T-helper 17 cell (primary cell): ENCODE data around the gene PTPRD. TPM values are rescaled to one million over a fixed set of nuclear protein-coding genes. Genes with fewer than 3 reads are reported as not detected.

Experiments used
- ATAC-seq: fragments of 150-1000 bp; cut with Tn5 transposase; 2 replicates; pipeline ENCODE4 v1.10.0; 2021; ENCODE audit warnings: mild to moderate bottlenecking, moderate library complexity
- DNase-seq, 3 donors: peaks; one replicate each; pipeline versions ENCODE4 v3.0.0 to v3.0.0-alpha.2; 2020 to 2021
- H3K9me3 ChIP-seq: one replicate; pipeline ENCODE4 v1.7.0; 2013; ENCODE audit warnings: low read length, mild to moderate bottlenecking; ENCODE audit not compliant: control insufficient read depth, poor library complexity, severe bottlenecking
- H3K27ac Mint-ChIP-seq: one replicate; pipeline ENCODE4 v1.8.0; 2022; ENCODE audit warnings: mild to moderate bottlenecking, moderate library complexity, mixed read lengths
- H3K27me3 Mint-ChIP-seq: one replicate; pipeline ENCODE4 v1.8.0; 2022; ENCODE audit warnings: mixed read lengths
- H3K36me3 Mint-ChIP-seq: one replicate; pipeline ENCODE4 v1.8.0; 2022; ENCODE audit warnings: low read depth, mixed read lengths
- H3K4me1 Mint-ChIP-seq: one replicate; pipeline ENCODE4 v1.8.0; 2022; ENCODE audit warnings: mild to moderate bottlenecking, mixed read lengths
- H3K4me3 Mint-ChIP-seq: one replicate; pipeline ENCODE4 v1.8.0; 2022; ENCODE audit warnings: mild to moderate bottlenecking, moderate library complexity, mixed read lengths
- total RNA-seq, 4 donors: library from RNA in 2 of 4; stranded (reverse) in 2 of 4; gene quantifications; one replicate each; pipeline ENCODE4 v1.2.3 and lab custom pipeline; 2022 to 2026

PTPRD gene
- total RNA-seq, 2 donors from 2014 or later: not detected

DNA sequence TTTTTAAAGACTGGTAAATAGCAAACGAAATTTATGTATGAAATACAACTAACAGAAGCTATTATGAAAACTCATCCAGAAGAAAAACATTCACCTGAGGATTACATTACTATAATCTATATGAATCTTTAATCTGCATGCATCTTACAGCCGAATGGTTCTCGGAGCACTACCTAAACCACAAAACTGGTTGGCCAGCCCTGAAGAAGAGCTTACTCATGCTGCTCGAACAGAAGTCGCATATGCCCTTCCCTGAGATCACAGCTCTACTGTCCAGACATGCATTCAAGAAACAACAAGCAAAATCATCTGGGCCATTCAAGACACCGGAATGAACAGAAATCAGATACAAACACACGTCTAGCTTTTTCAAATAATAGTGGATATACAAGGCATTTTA lies 1882.2 kb downstream of the PTPRD start:
- H3K4me3 Mint-ChIP-seq: no peak overlapping the region
- H3K36me3 Mint-ChIP-seq: no peaks in the 10 kb centered on the region
- H3K27ac Mint-ChIP-seq: no peak overlapping the region
- DNase-seq (no peak), ATAC-seq (no peak)
- H3K9me3 ChIP-seq: no peaks in the 10 kb centered on the region
- H3K27me3 Mint-ChIP-seq: peaks cover 33% of the 10 kb centered on the region
- no peaks in the 10 kb centered on the region for H3K4me1 Mint-ChIP-seq

DNA sequence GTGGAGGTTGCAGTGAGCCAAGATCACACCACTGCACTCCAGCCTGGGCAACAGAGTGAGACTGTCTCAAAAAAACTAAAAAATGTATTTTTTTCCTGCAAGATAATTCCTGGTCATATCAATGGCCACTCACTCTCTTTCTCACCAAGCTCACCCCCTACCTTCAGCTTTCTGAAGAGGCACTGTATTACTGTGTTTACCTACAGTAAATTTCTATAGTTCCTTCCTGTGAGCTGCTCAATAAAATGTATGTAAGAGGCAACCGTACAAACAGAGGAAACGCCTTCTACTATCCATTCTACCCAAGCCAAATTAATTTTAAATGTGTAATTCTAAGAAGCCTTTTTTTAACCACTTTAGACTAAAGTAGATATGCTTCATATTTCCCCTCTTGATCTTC lies 1883.9 kb downstream of the PTPRD start:
- Mint-ChIP-seq H3K36me3 (no peaks in the 10 kb centered on the region), H3K27me3 (peaks cover 38% of the 10 kb centered on the region), H3K4me1 (no peaks in the 10 kb centered on the region), H3K27ac (no peak overlapping the region), H3K4me3 (no peak overlapping the region)
- ATAC-seq (no peak), DNase-seq (no peak)
- H3K9me3 ChIP-seq: no peaks in the 10 kb centered on the region

DNA sequence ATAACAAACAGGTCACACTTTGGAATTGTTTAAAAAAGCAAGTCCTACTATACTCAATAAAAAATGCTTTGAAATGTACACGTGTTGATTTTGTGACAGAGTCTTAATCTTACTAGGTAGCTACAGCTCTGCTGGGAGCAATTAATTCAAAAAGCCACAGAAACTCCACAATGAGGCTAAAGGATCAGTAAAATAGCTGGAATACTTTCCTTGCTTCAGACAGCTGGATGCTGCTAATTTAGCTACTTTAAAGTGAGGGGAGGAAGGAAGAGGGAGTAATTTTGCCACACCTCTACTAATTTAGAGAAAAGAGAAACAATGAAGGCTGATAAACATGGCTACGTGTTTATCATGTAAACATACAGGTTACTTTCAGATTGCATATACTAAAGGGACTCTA lies 1885.6 kb downstream of the PTPRD start:
- no peak for ATAC-seq
- H3K9me3 ChIP-seq: no peaks in the 10 kb centered on the region
- Mint-ChIP-seq H3K27me3 (peaks cover 23% of the 10 kb centered on the region), H3K4me3 (no peak overlapping the region), H3K27ac (no peak overlapping the region), H3K36me3 (no peaks in the 10 kb centered on the region), H3K4me1 (no peaks in the 10 kb centered on the region)
- no peak for DNase-seq

DNA sequence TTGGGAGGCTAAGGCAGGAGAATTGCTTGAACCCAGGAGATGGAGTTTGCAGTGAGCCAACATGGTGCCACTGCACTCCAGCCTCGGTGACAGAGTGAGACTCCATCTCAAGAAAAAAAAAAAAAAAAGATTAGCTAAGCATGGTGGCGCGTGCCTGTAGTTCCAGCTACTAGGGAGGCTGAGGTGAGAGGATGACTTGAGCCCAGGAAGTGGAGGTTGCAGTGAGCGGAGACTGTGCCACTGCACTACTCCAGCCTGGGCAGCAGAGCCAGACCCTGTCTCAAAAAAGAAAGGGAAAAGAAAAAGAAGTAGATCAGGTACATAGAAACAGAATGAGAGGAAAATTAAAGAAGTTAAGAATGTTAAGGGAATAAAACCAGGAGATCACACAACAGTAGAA lies 1886.1 kb downstream of the PTPRD start:
- H3K4me1 Mint-ChIP-seq: no peaks in the 10 kb centered on the region
- no peak overlapping the region for H3K27ac Mint-ChIP-seq
- H3K4me3 Mint-ChIP-seq: no peak overlapping the region
- DNase-seq (no peak), ATAC-seq (no peak)
- H3K9me3 ChIP-seq: no peaks in the 10 kb centered on the region
- peaks cover 23% of the 10 kb centered on the region for H3K27me3 Mint-ChIP-seq
- H3K36me3 Mint-ChIP-seq: no peaks in the 10 kb centered on the region

DNA sequence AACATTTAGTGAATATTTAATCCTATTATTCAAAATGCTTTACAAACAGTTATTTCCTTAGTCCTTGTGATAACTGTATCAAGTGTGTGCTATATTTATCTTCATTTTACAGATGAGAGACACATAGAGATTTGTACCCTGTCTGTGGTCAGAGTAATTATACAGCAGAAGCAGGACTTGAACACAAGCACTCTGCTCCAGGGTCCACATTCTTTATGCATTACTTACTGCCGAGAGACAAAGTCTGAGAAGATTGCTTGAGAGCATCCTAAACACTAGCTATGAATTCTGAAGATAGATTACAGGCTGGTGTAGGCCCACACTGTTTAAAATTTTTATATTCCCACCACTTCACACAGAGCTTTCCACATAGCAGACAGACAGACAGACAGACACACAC lies 1887.2 kb downstream of the PTPRD start:
- no peak for ATAC-seq
- no peak overlapping the region for H3K4me3 Mint-ChIP-seq
- no peak for DNase-seq

DNA sequence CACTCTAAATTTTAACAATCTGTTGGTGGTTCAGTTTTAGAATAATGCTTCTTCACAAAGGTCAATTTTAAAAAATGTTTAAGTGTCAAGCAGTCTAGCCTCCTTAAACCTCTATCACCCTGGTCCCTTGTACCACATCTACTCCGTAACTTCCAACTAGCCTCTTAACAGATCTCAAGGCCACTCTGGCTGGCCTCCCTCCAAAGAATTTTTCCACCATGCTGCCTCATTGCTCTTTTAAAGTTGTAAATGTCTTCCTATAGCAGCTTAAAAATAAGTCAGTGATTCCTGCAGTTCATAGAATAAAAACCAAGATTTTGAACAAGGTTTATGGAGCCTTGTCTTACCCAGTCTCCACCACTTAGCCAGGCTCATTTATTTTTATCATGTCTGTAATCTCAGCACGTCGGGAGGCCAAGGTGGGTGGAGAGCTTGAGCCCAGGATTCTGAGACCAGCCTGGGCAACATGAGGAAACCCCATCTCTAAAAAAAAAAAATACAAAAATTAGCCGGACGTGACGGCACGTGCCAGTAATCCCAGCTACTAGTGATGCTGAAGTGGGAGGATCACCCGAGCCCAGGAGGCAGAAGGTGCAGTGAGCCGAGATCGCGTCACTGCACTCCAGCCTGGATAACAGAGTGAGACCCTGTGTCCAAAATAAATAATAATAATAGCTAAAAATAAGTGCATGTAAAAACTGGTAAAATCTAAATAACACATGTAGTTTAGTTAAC lies 1888.4 kb downstream of the PTPRD start:
- H3K9me3 ChIP-seq: no peaks in the 10 kb centered on the region
- Mint-ChIP-seq H3K27ac (no peak overlapping the region), H3K4me1 (peaks cover 4% of the 10 kb centered on the region), H3K27me3 (peaks cover 10% of the 10 kb centered on the region), H3K36me3 (no peaks in the 10 kb centered on the region), H3K4me3 (no peak overlapping the region)
- ATAC-seq (no peak), DNase-seq (no peak)

More for the DNA sequence above, 1887.2 kb downstream of the PTPRD start:
- Mint-ChIP-seq H3K27ac (no peak overlapping the region), H3K27me3 (peaks cover 18% of the 10 kb centered on the region), H3K4me1 (no peaks in the 10 kb centered on the region), H3K36me3 (no peaks in the 10 kb centered on the region)
- no peaks in the 10 kb centered on the region for H3K9me3 ChIP-seq

DNA sequence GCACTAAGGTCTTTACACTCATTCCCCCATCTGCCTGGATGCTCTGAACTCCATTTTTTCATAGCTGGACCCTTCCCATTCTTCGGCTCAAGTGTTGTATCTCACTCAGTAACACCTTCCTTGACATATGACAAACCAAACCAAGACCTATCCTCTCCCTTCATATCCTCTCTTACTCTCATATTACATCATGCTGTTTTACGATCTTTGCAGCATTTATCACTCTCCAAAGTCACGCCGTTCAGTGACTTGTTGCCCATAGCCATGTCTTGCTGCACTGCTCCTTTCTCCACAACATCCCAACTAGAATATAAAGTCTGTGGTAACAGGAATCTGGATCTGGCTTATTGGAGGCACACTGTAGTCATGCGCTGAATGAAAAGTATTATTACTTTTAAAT lies 1889.6 kb downstream of the PTPRD start:
- Mint-ChIP-seq H3K4me1 (peaks cover 15% of the 10 kb centered on the region), H3K27ac (no peak overlapping the region), H3K27me3 (peaks cover 5% of the 10 kb centered on the region), H3K4me3 (no peak overlapping the region), H3K36me3 (no peaks in the 10 kb centered on the region)
- ATAC-seq: no peak
- no peaks in the 10 kb centered on the region for H3K9me3 ChIP-seq
- no peak for DNase-seq

DNA sequence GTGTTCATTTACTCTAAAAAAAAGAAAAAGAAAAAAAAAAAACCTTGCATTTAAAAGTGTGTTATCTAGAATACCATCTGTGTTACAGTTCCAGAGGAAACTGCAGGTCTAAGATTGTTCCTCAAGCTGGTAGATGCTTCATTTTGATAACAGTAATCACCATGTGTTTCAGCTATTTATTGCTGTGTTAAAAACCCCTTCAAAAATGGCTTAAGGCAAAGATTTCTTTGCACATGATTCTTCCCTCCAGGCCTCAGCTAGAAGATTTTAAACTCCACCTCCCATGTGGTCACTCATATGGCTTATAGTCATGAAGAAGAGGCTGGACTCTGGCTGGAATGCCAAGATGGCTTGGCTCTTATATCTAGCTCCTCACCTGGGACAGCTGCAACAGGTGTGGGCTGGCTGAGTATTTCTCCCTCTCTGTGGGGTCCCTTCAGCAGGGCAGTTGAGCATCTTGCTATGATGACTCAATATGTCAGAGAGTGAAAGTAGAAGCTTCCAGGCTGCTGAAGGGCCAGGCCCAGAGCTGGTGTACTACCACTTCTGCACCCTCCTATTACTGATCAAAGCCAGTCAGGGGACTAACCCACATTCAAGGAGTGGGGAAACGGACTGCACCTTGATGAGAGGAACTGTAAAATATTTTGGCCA lies 1892.8 kb downstream of the PTPRD start:
- no peak overlapping the region for H3K4me3 Mint-ChIP-seq
- H3K27ac Mint-ChIP-seq: peak overlapping the region; percentile 37
- ATAC-seq: no peak
- H3K9me3 ChIP-seq: no peaks in the 10 kb centered on the region
- H3K4me1 Mint-ChIP-seq: peaks cover 15% of the 10 kb centered on the region
- H3K27me3 Mint-ChIP-seq: peaks cover 5% of the 10 kb centered on the region
- no peak for DNase-seq
- no peaks in the 10 kb centered on the region for H3K36me3 Mint-ChIP-seq

DNA sequence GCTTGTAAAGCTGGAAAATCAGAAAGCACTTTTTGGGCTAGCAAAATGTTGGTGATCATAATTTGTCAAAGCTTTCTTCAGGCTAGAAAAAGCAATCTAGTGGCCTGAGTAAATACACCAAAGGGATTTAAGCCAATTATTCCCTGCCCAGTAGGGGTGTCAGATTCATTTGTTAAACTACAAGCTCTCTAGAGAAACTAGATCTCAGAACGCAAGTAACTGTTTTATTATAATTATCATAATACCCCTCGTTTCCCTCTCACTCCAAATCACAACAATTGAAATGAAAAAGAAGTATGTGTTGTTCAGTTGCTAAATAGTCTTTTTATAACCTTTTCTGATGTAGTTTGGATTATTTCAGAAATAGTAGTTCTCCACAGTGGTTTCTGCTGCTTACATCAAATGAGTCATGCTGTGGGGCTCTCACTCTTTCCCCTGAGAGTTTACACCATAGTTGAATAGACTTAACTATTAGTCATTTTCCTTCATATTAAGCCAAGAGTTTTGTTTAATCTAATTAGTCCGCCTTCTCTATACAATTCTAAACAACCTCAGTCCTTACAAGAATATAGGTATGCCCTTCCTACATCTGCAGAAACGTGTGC lies 1894.6 kb downstream of the PTPRD start:
- DNase-seq (no peak), ATAC-seq (no peak)
- no peaks in the 10 kb centered on the region for H3K36me3 Mint-ChIP-seq
- H3K9me3 ChIP-seq: no peaks in the 10 kb centered on the region
- no peak overlapping the region for H3K4me3 Mint-ChIP-seq
- no peaks in the 10 kb centered on the region for H3K27me3 Mint-ChIP-seq
- peak overlapping the region; percentile 35 for H3K27ac Mint-ChIP-seq
- H3K4me1 Mint-ChIP-seq: peaks cover 15% of the 10 kb centered on the region

DNA sequence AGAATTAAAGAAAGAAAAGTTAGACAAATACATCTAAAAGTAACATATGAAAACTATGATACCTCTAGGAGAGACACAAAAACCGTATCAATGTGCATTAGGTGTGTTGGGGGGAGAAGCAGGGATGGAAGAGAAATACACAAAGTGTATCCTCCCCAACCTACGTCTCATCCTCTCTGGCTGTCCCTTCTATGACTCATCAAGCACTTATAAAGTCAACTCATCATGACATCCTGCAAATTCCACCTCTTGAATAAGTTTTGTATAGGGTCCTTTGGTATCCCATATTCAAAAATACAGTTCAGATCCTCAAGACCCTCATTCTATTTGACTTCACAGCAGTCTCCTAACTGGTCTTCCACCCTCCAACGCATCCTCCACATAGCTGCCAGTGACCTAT lies 1895.7 kb downstream of the PTPRD start:
- no peaks in the 10 kb centered on the region for H3K9me3 ChIP-seq
- H3K4me3 Mint-ChIP-seq: no peak overlapping the region
- H3K36me3 Mint-ChIP-seq: no peaks in the 10 kb centered on the region
- no peak overlapping the region for H3K27ac Mint-ChIP-seq
- ATAC-seq: no peak
- peaks cover 15% of the 10 kb centered on the region for H3K4me1 Mint-ChIP-seq
- DNase-seq: no peak
- no peaks in the 10 kb centered on the region for H3K27me3 Mint-ChIP-seq

DNA sequence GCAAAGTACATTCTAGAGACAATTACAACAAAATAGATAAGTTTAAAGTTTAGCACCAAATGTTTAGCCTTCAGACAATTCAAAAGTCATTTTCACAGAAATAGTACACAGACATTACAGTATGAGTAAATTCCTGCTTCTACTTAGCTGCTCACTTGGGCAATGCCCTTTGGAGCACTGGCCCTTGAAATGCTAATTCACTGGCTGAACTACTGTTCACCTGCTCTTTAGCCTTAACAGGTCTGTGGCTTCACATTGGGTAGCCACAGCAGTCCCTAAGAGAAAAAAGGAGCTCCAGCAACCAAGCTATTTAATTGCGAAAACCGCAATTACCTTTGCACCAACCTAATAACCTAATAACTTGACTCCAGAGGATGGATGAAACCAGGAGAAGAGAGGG lies 1897.0 kb downstream of the PTPRD start:
- peaks cover 15% of the 10 kb centered on the region for H3K4me1 Mint-ChIP-seq
- no peaks in the 10 kb centered on the region for H3K36me3 Mint-ChIP-seq
- H3K9me3 ChIP-seq: no peaks in the 10 kb centered on the region
- no peaks in the 10 kb centered on the region for H3K27me3 Mint-ChIP-seq
- H3K4me3 Mint-ChIP-seq: no peak overlapping the region
- ATAC-seq (no peak), DNase-seq (no peak)
- no peak overlapping the region for H3K27ac Mint-ChIP-seq

DNA sequence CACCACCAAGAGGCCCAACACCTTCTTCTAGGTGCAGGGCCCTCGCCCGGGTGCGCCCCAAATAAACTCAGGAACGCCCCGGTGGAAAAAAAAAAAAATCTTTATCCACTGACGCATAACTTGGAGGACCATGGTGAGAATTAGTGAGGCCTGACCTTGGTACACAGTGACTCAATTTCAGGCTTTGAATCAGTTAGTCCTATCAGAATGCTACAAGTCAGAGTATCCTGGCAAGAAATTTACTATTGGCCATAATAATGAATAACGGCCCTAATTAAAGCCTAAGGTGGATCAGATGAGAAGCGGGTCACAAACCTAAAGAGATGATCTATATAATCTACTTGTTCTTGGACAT lies 1899.0 kb downstream of the PTPRD start:
- DNase-seq: no peak
- H3K4me1 Mint-ChIP-seq: peaks cover 5% of the 10 kb centered on the region
- no peak overlapping the region for H3K4me3 Mint-ChIP-seq
- H3K36me3 Mint-ChIP-seq: no peaks in the 10 kb centered on the region
- no peaks in the 10 kb centered on the region for H3K27me3 Mint-ChIP-seq
- no peaks in the 10 kb centered on the region for H3K9me3 ChIP-seq
- H3K27ac Mint-ChIP-seq: no peak overlapping the region
- ATAC-seq: no peak

DNA sequence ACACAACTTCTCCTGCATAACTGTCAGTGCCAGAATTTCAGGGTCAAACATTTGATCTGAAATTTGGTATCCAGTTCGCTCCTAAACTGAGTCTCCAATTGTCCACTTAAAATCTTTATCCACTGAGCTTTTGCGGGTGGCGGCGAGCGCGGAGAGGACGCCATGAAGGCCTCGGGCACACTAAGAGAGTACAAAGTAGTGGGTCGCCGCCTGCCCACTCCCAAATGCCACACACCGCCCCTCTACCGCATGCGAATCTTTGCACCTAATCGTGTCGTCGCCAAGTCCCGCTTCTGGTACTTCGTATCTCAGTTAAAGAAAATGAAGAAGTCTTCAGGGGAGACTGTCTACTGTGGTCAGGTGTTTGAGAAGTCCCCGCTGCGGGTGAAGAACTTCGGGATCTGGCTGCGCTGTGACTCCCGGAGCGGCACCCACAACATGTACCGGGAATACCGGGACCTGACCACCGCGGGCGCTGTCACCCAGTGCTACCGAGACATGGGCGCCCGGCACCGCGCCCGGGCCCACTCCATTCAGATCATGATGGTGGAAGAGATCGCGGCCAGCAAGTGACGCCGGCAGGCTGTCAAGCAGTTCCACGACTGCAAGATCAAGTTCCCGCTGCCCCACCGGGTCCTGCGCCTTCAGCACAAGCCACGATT lies 1899.5 kb downstream of the PTPRD start:
- no peak for ATAC-seq
- Mint-ChIP-seq H3K4me3 (no peak overlapping the region), H3K27me3 (no peaks in the 10 kb centered on the region), H3K4me1 (no peaks in the 10 kb centered on the region), H3K27ac (no peak overlapping the region), H3K36me3 (no peaks in the 10 kb centered on the region)
- DNase-seq: no peak
- H3K9me3 ChIP-seq: no peaks in the 10 kb centered on the region
